NCI-H345 treated with DMSO at 0.1 percent for 48 hours (cell line): ENCODE data around the gene GARS1.
A peak's percentile ranks its signal among the peaks of the same experiment; 100 is the strongest.

Source experiments
- DNase-seq: peaks from one replicate; lab custom pipeline; 2025; ENCODE audit not compliant: unreplicated experiment; lab: John Stamatoyannopoulos, UW

GARS1 gene

GRCh38 chr7:30654296-30655090 is 59.8 kb downstream of the GARS1 start:
- no peak for DNase-seq

DNA sequence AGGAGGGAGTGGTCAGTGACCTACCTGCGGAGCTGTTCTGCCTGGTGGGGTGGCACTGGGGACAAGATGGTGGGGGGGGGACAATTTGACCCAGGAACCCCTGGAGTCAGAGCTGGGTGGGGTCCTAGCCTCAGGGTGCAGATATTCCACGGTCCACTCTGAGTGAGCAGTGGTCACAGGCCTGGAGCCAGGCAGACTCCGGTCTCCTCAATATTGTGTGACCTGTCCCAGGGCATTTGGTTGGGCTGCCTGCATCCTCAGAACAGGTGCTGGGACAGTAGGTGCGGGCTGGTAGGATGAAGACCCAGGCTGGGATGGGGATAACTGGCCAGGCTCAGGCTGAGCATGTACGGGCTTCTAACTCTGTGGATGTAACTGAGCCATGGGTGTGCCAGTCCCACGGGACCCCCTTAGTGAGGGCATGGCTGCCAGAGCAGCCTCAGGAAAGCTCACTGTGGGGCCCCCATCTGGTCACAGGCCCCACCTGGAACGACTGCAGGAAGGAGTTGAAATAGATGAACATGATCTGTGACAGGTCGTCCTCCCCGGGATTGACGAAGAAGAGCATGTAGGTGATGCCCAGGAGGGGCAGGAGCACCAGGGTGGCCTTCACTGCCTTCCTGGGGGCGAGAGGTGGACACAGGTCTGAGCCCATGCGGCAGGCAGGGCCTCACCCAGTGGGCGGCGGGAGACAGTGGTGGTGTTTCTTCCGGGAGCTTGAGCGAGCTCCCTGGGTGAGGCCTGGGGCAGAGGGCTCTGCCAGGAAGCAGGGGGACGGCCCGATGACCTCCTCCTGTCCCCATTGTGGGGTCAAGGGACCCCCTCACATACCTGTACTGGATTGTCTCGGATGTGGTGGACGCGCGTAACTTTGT is 60.7 kb downstream of the GARS1 start:
- DNase-seq: no peak

DNA sequence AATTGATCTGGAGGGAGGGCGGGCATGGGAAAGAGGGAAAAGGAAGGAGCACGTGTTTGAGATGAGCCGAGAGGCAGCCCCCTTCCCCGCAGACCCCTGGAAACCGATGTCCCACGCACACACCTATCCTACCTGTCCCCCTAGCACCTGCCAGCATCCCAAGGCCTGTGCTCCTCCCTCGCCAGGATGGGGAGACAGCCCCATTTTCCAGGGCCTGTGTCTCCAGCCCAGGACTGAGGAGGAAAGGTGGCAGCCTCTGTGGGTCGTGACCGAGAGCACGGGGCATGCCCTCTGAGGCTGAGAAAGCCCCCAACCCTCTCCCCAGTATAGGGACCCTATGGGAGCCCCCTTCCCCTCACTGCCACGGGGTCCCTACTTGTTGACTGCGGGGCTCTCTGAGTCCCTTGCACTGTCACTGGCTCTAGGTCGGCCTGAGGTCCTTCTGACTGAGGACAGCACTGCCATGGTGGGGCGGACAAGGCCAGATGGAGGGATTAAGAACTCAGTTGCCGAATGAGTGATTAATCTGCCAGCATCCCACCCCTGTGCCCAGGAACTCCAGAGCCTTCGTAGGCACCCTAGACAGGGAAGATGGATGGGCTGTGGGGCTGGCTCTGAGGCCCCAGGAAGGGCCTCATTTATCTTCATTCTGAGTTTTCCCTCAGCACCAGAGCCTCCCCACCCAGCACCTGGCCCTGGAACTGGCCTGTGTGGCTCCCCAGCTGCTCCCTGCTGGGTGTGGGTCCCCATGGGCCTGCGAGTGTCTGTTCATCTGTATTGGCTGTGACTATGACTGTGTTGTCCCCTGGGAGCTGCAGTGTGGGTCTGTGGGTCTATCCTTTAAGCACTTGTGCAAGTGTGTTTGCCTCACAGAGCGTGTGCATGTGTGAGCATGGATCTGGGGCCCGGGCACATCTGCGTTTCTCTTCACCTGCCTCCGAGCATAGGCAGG is 61.6 kb downstream of the GARS1 start:
- DNase-seq: no peak

DNA sequence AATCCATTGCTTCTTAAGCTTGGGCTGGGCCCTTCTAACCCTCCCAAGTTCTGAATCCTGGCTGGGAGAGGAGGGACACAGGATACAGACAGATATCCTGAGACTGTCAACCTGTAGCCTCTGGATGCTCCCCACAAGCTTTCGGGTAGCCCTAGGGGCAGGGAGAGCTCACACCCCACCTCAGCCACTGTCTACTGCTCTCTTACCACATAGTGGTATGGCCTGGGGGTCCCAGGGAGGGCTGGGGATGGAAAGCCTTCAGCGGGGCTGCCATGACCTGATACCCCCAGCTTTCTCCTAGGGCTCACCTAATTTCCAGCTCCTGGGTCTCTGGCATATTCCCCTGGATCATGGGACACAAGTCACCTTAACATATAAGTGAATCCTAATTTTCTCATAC is 62.5 kb downstream of the GARS1 start:
- DNase-seq: no peak

DNA sequence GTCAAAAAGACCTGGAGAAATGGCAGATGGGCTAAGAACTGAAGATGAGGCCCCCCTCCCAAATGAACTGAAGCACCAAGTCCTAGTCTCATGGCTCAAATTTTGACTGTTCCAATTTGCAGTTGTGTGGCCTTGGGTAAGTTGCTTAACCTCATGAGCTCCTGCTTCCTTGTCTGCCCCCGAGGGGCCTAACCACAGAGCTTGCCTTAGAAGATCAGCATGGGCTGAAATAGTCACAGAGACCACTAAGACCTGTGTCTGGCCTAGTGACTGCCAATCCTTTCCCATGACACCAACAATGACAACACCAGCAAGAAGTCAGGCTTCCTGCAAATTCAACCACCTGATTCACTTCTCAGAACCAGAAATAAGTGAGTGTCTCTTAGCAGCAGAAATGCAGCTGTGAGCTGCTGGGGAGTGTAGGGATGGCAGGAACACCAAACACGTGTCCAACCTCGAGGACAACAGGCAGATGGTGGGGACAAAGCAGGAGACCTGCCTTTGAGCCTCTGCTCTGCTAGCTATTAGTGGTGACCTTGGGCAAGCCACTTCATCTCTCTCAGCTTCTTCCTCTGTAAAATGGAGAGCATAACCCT is 63.9 kb downstream of the GARS1 start:
- DNase-seq: no peak

- peak; percentile 34 for DNase-seq
Measured at GRCh38 chr7:30659312-30659711, 64.6 kb downstream of the GARS1 start.

GRCh38 chr7:30660331-30661255 is 65.9 kb downstream of the GARS1 start:
- DNase-seq: peak; percentile 91

DNA sequence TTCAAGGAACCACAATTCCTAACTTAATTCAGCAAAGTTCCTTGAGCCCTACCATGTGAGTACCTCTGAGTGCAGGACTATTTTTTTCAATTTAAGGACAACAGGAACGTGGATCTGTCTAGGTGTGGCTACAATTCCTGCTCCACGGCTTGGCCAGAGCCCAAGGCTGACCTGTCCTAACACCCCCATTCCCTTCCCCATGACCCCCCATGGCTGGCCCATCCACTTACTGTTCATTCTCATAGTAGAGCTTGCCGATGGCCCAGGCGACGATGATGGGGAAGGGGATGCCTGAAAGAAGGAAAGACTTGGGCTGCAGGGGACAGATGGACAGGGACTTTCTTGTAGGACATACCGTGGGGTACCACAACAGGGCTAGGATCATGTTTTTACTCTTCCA is 67.2 kb downstream of the GARS1 start:
- DNase-seq: no peak

- DNase-seq: no peak
Measured at GRCh38 chr7:30662431-30662939, 67.8 kb downstream of the GARS1 start.

DNA sequence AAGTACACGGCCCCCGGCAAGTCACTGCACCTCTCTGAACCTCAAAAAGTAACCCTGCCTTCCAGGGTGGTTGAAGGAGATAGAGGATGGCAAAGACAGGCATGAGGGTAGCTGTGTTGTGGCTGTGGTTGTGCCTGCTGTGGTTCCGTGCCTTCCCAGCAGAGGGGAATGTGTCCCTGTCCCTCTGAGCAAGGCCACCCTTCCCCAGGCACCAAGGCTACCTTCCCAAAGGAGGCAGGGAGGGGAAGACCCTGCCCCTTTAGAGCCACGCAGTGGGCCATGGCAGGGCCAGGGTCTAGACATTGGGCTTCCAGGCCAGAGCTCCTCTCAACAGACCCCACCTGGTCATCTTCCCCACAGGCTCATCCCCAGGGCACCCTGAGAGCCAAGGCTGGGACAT is 68.7 kb downstream of the GARS1 start:
- no peak for DNase-seq

GRCh38 chr7:30664184-30664885 is 69.7 kb downstream of the GARS1 start:
- no peak for DNase-seq

- no peak for DNase-seq
Measured at GRCh38 chr7:30665043-30665442, 70.4 kb downstream of the GARS1 start.

- no peak for DNase-seq
Measured at GRCh38 chr7:30665449-30665848, 70.8 kb downstream of the GARS1 start.

- DNase-seq: no peak
Measured at GRCh38 chr7:30667172-30667571, 72.5 kb downstream of the GARS1 start.

GRCh38 chr7:30668102-30668501 is 73.4 kb downstream of the GARS1 start:
- no peak for DNase-seq

GRCh38 chr7:30671793-30672465 is 77.3 kb downstream of the GARS1 start:
- DNase-seq: no peak

- peak; percentile 25 for DNase-seq
Measured at GRCh38 chr7:30674420-30674819, 79.7 kb downstream of the GARS1 start.

- peak; percentile 38 for DNase-seq
Measured at GRCh38 chr7:30674876-30675275, 80.2 kb downstream of the GARS1 start.
